Endodermal cell (in vitro differentiated cells): ENCODE measurements around the gene CC2D2A. TPM values are rescaled to one million over a fixed set of nuclear protein-coding genes. Genes with fewer than 3 reads are reported as not detected.

Source experiments
- DNase-seq: peaks from one replicate; pipeline ENCODE4 v3.0.0-alpha.2; 2017
- H3K27ac ChIP-seq: 2 replicates; pipeline ENCODE4 v1.5.1; 2013; ENCODE audit warnings: mild to moderate bottlenecking, low read depth, low read length, moderate library complexity
- H3K27me3 ChIP-seq: 2 replicates; pipeline ENCODE4 v1.6.1; 2013; ENCODE audit warnings: mild to moderate bottlenecking, low read length, moderate library complexity; ENCODE audit not compliant: insufficient read depth, control insufficient read depth, poor library complexity, severe bottlenecking
- H3K36me3 ChIP-seq: 2 replicates; pipeline ENCODE4 v1.7.0; 2013; ENCODE audit warnings: mild to moderate bottlenecking, low read length, moderate library complexity; ENCODE audit not compliant: control insufficient read depth, insufficient read depth
- H3K4me1 ChIP-seq: one replicate; pipeline ENCODE4 v1.7.0; 2013; ENCODE audit warnings: low read length; ENCODE audit not compliant: control insufficient read depth, insufficient read depth
- H3K4me3 ChIP-seq: 2 replicates; pipeline ENCODE4 v1.5.1; 2013; ENCODE audit warnings: mild to moderate bottlenecking, low read length, moderate library complexity
- H3K9ac ChIP-seq: 2 replicates; pipeline ENCODE4 v1.6.1; 2013; ENCODE audit warnings: mild to moderate bottlenecking, low read length, moderate library complexity; ENCODE audit not compliant: poor library complexity, severe bottlenecking; ENCODE audit errors: extremely low read depth
- H3K9me3 ChIP-seq: 2 replicates; pipeline ENCODE4 v1.6.1; 2013; ENCODE audit warnings: mild to moderate bottlenecking, low read length, moderate library complexity; ENCODE audit not compliant: control insufficient read depth
- H3K27ac Mint-ChIP-seq: 2 replicates; pipeline ENCODE4 v1.8.0; 2020; ENCODE audit warnings: mixed read lengths
- H3K27me3 Mint-ChIP-seq: 2 replicates; pipeline ENCODE4 v1.8.0; 2021; ENCODE audit warnings: mild to moderate bottlenecking, mixed read lengths; ENCODE audit not compliant: insufficient read depth
- H3K36me3 Mint-ChIP-seq: 2 replicates; pipeline ENCODE4 v1.8.0; 2020; ENCODE audit warnings: low read depth, mixed read lengths
- H3K4me1 Mint-ChIP-seq: 2 replicates; pipeline ENCODE4 v1.8.0; 2020; ENCODE audit warnings: mixed read lengths
- H3K4me3 Mint-ChIP-seq: 2 replicates; pipeline ENCODE4 v1.8.0; 2020; ENCODE audit warnings: mild to moderate bottlenecking, moderate library complexity, mixed read lengths
- H3K9me3 Mint-ChIP-seq: 2 replicates; pipeline ENCODE4 v1.8.0; 2020; ENCODE audit warnings: mild to moderate bottlenecking, mixed read lengths
- CTCF ChIP-seq: fragments of 200-600 bp; sonication (generic); conservative IDR thresholded peaks from 2 replicates; pipeline ENCODE4 v1.5.0; 2021; ENCODE audit warnings: antibody characterized with exemption, mild to moderate bottlenecking
- WGBS, 2 experiments: methylation state at CpG; one replicate each; pipeline versions ENCODE4 v1.1.5 to v1.1.7; 2013; ENCODE audit warnings: missing lambda C conversion rate in 2 of 2, mixed read lengths in 1 of 2; ENCODE audit not compliant: insufficient coverage in 1 of 2, insufficient read length in 1 of 2; 5-methylcytosine and 5-hydroxymethylcytosine counted together
- total RNA-seq, 2 donors: library from RNA; stranded (reverse); fragmentation: NEBNext Ultra II Directional in 1 of 2; extraction: Animal tissue kit (Norgen Biotek cat#: 25700) in 1 of 2; gene quantifications; 2 replicates in 1 of 2; 3 replicates in 1 of 2; pipeline ENCODE4 v1.2.1, GENCODE V29; 2021

Gene CC2D2A
- total RNA-seq, 2 donors from 2014 or later, result 12.3 to 25.2 TPM

GRCh38 chr4:15489551-15489950 lies 19.9 kb downstream of the CC2D2A start:
- Mint-ChIP-seq H3K9me3 (peaks cover 33% of the 10 kb centered on the region), H3K27ac (no peak overlapping the region), H3K4me1 (no peaks in the 10 kb centered on the region), H3K4me3 (no peak overlapping the region), H3K27me3 (no peaks in the 10 kb centered on the region), H3K36me3 (peaks cover 51% of the 10 kb centered on the region)
- H3K9ac ChIP-seq, result no peak overlapping the region
- H3K36me3 ChIP-seq, result no peaks in the 10 kb centered on the region
- 88 to 90% methylated on average over 2 of the region's 2 CpGs for WGBS, 2 experiments
- DNase-seq, result no peak
- no peaks in the 10 kb centered on the region for H3K4me1 ChIP-seq
- no peak overlapping the region for H3K4me3 ChIP-seq
- no peak for TF ChIP-seq CTCF
- peaks cover 23% of the 10 kb centered on the region for H3K9me3 ChIP-seq
- H3K27me3 ChIP-seq, result no peaks in the 10 kb centered on the region
- H3K27ac ChIP-seq, result no peak overlapping the region

- Mint-ChIP-seq H3K27me3 (no peaks in the 10 kb centered on the region), H3K27ac (no peak overlapping the region), H3K4me3 (no peak overlapping the region), H3K4me1 (no peaks in the 10 kb centered on the region), H3K9me3 (peaks cover 21% of the 10 kb centered on the region), H3K36me3 (peaks cover 44% of the 10 kb centered on the region)
- Histone ChIP-seq H3K36me3 (no peaks in the 10 kb centered on the region), H3K27me3 (no peaks in the 10 kb centered on the region), H3K4me3 (no peak overlapping the region), H3K27ac (no peak overlapping the region), H3K4me1 (no peaks in the 10 kb centered on the region), H3K9me3 (peaks cover 12% of the 10 kb centered on the region), H3K9ac (no peak overlapping the region)
- TF ChIP-seq CTCF, result no peak
- DNase-seq, result no peak
These were observed 23.7 kb downstream of the CC2D2A start for GRCh38 chr4:15493411-15493810.

- Histone ChIP-seq H3K36me3 (no peaks in the 10 kb centered on the region), H3K4me3 (no peak overlapping the region), H3K27ac (no peak overlapping the region), H3K9me3 (peaks cover 6% of the 10 kb centered on the region), H3K4me1 (no peaks in the 10 kb centered on the region), H3K9ac (no peak overlapping the region), H3K27me3 (no peaks in the 10 kb centered on the region)
- Mint-ChIP-seq H3K36me3 (peaks cover 24% of the 10 kb centered on the region), H3K4me1 (peaks cover 4% of the 10 kb centered on the region), H3K9me3 (peaks cover 16% of the 10 kb centered on the region), H3K4me3 (no peak overlapping the region), H3K27ac (no peak overlapping the region), H3K27me3 (no peaks in the 10 kb centered on the region)
- no peak for TF ChIP-seq CTCF
- WGBS, 2 experiments, result no CpG with 5 or more reads among the region's 1 CpG
- DNase-seq, result no peak
These were observed 25.9 kb downstream of the CC2D2A start for GRCh38 chr4:15495621-15496020.
